ENCODE measurements around the gene TGDS.
"Not testable (repeated sequence)": the region's sequence is repeated elsewhere in the genome, so short reads cannot be mapped to it uniquely, and the experiment has no call there.

Gene TGDS

DNA sequence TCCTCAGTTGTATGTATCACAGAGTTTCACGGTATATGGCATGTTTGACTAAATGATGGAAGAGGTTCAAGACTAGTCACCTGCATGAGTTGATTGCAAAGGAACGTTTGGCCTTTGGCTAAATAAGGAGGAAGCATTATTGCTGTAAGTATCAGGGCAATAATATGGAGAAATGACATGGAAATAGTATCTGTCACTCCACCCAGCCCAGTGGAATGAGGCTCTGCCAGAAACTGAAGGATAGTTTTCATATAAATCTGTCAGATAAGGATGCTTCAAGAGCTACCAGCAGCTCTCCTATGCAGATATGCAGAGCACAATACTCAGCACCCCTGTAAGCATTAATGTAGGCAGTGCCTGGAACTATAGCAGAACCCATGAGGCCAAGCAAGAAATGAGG, 60.7 kb downstream of the TGDS start:
- no peak overlapping the region for H2AK5ac ChIP-seq (ENCODE audit: low read length, severe bottlenecking)
- no peak overlapping the region for H2BK15ac ChIP-seq (ENCODE audit: low read depth, poor library complexity, severe bottlenecking)
- no peak overlapping the region for H3K4ac ChIP-seq (ENCODE audit: low read depth in 1 of 2, low read length in 2 of 2)
- H3K4me1 ChIP-seq (ENCODE audit: control insufficient read depth, insufficient read depth, low read depth, low read length), result no peaks in the 10 kb centered on the region
- no peak overlapping the region for H4K8ac ChIP-seq (ENCODE audit: low read length)
- H3K23ac ChIP-seq (ENCODE audit: low read length in 2 of 2), result no peak overlapping the region
- no peak overlapping the region for H2BK120ac ChIP-seq (ENCODE audit: low read depth, low read length)
- H2AFZ ChIP-seq (ENCODE audit: low read depth, low read length), result no peak overlapping the region
- no peaks in the 10 kb centered on the region for H3K36me3 ChIP-seq (ENCODE audit: control insufficient read depth in 1 of 2, insufficient read depth in 2 of 2, low read depth in 1 of 2, low read length in 2 of 2)
- H3K9me3 ChIP-seq (ENCODE audit: control insufficient read depth, low read length), result no peaks in the 10 kb centered on the region
- no peak overlapping the region for H3K4me2 ChIP-seq (ENCODE audit: low read length, poor library complexity, severe bottlenecking)
- no peak overlapping the region for H2BK12ac ChIP-seq (ENCODE audit: low read length in 2 of 2)
- H3K14ac ChIP-seq (ENCODE audit: low read length in 2 of 2), result no peak overlapping the region
- 74% methylated on average over 2 of the region's 2 CpGs for WGBS
- no peak overlapping the region for H3K9ac ChIP-seq (ENCODE audit: low read length)
- DNase-seq, result no peak
- no peak overlapping the region for H3K4me3 ChIP-seq (ENCODE audit: insufficient read depth in 1 of 2, low read depth in 1 of 2, low read length in 2 of 2)
- no peak overlapping the region for H2BK5ac ChIP-seq (ENCODE audit: low read depth, low read length, poor library complexity, severe bottlenecking)
- no peaks in the 10 kb centered on the region for H3K79me1 ChIP-seq (replicated peaks; ENCODE audit: low read length, poor library complexity, severe bottlenecking)
- no peak overlapping the region for H3K18ac ChIP-seq (ENCODE audit: low read depth in 1 of 2, low read length in 2 of 2)
- H4K91ac ChIP-seq (ENCODE audit: low read length), result no peak overlapping the region
- no peak overlapping the region for H3K27ac ChIP-seq (ENCODE audit: low read length, poor library complexity, severe bottlenecking)
- H3K27me3 ChIP-seq (ENCODE audit: control insufficient read depth in 1 of 2, insufficient read depth in 1 of 2, low read length in 2 of 2), result no peaks in the 10 kb centered on the region

GRCh38 chr13:94534166-94534565, 61.8 kb downstream of the TGDS start:
- no peak overlapping the region for H3K27ac ChIP-seq (ENCODE audit: low read length, poor library complexity, severe bottlenecking)
- no peak overlapping the region for H2BK15ac ChIP-seq (ENCODE audit: low read depth, poor library complexity, severe bottlenecking)
- H3K79me1 ChIP-seq (replicated peaks; ENCODE audit: low read length, poor library complexity, severe bottlenecking), result no peaks in the 10 kb centered on the region

GRCh38 chr13:94532278-94532677, 63.7 kb downstream of the TGDS start:
- H3K23ac ChIP-seq (ENCODE audit: low read length in 2 of 2); H3K4me2 ChIP-seq (ENCODE audit: low read length, poor library complexity, severe bottlenecking); H2AK5ac ChIP-seq (ENCODE audit: low read length, severe bottlenecking); H4K91ac ChIP-seq (ENCODE audit: low read length); H2BK15ac ChIP-seq (ENCODE audit: low read depth, poor library complexity, severe bottlenecking); H3K79me1 ChIP-seq (replicated peaks; ENCODE audit: low read length, poor library complexity, severe bottlenecking); H3K9me3 ChIP-seq (ENCODE audit: control insufficient read depth, low read length); H2AFZ ChIP-seq (ENCODE audit: low read depth, low read length); DNase-seq; H3K27ac ChIP-seq (ENCODE audit: low read length, poor library complexity, severe bottlenecking); H3K36me3 ChIP-seq (ENCODE audit: control insufficient read depth in 1 of 2, insufficient read depth in 2 of 2, low read depth in 1 of 2, low read length in 2 of 2); H2BK12ac ChIP-seq (ENCODE audit: low read length in 2 of 2); H3K4me1 ChIP-seq (ENCODE audit: control insufficient read depth, insufficient read depth, low read depth, low read length); H3K18ac ChIP-seq (ENCODE audit: low read depth in 1 of 2, low read length in 2 of 2); H2BK5ac ChIP-seq (ENCODE audit: low read depth, low read length, poor library complexity, severe bottlenecking); H3K4me3 ChIP-seq (ENCODE audit: insufficient read depth in 1 of 2, low read depth in 1 of 2, low read length in 2 of 2); H3K14ac ChIP-seq (ENCODE audit: low read length in 2 of 2); H2BK120ac ChIP-seq (ENCODE audit: low read depth, low read length); H3K9ac ChIP-seq (ENCODE audit: low read length); H4K8ac ChIP-seq (ENCODE audit: low read length); H3K4ac ChIP-seq (ENCODE audit: low read depth in 1 of 2, low read length in 2 of 2); H3K27me3 ChIP-seq (ENCODE audit: control insufficient read depth in 1 of 2, insufficient read depth in 1 of 2, low read length in 2 of 2): not testable (repeated sequence)
- 100% methylated on average over 1 of the region's 2 CpGs for WGBS

More at GRCh38 chr13:94534166-94534565, 61.8 kb downstream of the TGDS start:
- H2BK120ac ChIP-seq (ENCODE audit: low read depth, low read length), result no peak overlapping the region
- H3K4me1 ChIP-seq (ENCODE audit: control insufficient read depth, insufficient read depth, low read depth, low read length), result no peaks in the 10 kb centered on the region
- H3K27me3 ChIP-seq (ENCODE audit: control insufficient read depth in 1 of 2, insufficient read depth in 1 of 2, low read length in 2 of 2), result no peaks in the 10 kb centered on the region
- H2BK12ac ChIP-seq (ENCODE audit: low read length in 2 of 2), result no peak overlapping the region
- no peak overlapping the region for H3K23ac ChIP-seq (ENCODE audit: low read length in 2 of 2)
- H3K18ac ChIP-seq (ENCODE audit: low read depth in 1 of 2, low read length in 2 of 2), result no peak overlapping the region
- no peak overlapping the region for H4K8ac ChIP-seq (ENCODE audit: low read length)
- no peak overlapping the region for H3K9ac ChIP-seq (ENCODE audit: low read length)
- H3K4me3 ChIP-seq (ENCODE audit: insufficient read depth in 1 of 2, low read depth in 1 of 2, low read length in 2 of 2), result no peak overlapping the region
- H2AFZ ChIP-seq (ENCODE audit: low read depth, low read length), result no peak overlapping the region
- H3K36me3 ChIP-seq (ENCODE audit: control insufficient read depth in 1 of 2, insufficient read depth in 2 of 2, low read depth in 1 of 2, low read length in 2 of 2), result no peaks in the 10 kb centered on the region
- no peak overlapping the region for H3K14ac ChIP-seq (ENCODE audit: low read length in 2 of 2)
- no peak overlapping the region for H2AK5ac ChIP-seq (ENCODE audit: low read length, severe bottlenecking)
- H3K4me2 ChIP-seq (ENCODE audit: low read length, poor library complexity, severe bottlenecking), result no peak overlapping the region
- no peak for DNase-seq
- no CpG with 5 or more reads among the region's 1 CpG for WGBS
- H2BK5ac ChIP-seq (ENCODE audit: low read depth, low read length, poor library complexity, severe bottlenecking), result no peak overlapping the region
- no peak overlapping the region for H3K4ac ChIP-seq (ENCODE audit: low read depth in 1 of 2, low read length in 2 of 2)
- no peaks in the 10 kb centered on the region for H3K9me3 ChIP-seq (ENCODE audit: control insufficient read depth, low read length)
- H4K91ac ChIP-seq (ENCODE audit: low read length), result no peak overlapping the region

DNA sequence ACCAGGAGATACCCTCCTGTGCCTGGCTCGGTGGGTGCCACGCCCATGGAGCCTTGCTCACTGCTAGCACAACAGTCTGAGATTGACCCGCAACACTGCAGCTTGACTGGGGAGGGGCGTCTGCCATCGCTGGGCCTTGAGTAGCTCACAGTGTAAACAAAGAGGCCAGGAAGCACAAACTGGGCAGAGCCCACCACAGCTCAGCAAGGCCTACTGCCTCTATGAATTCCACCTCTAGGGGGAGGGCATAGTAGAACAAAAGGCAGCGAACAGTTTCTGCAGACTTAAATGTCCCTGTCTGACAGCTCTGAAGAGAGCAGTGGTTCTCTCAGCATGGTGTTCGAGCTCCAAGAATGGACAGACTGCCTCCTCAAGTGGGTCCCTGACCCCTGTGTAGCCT, 69.0 kb downstream of the TGDS start:
- H2BK5ac ChIP-seq (ENCODE audit: low read depth, low read length, poor library complexity, severe bottlenecking); H4K91ac ChIP-seq (ENCODE audit: low read length); H3K4me2 ChIP-seq (ENCODE audit: low read length, poor library complexity, severe bottlenecking); H3K4me3 ChIP-seq (ENCODE audit: insufficient read depth in 1 of 2, low read depth in 1 of 2, low read length in 2 of 2); H3K23ac ChIP-seq (ENCODE audit: low read length in 2 of 2); DNase-seq; H2BK15ac ChIP-seq (ENCODE audit: low read depth, poor library complexity, severe bottlenecking); H3K27me3 ChIP-seq (ENCODE audit: control insufficient read depth in 1 of 2, insufficient read depth in 1 of 2, low read length in 2 of 2); H3K36me3 ChIP-seq (ENCODE audit: control insufficient read depth in 1 of 2, insufficient read depth in 2 of 2, low read depth in 1 of 2, low read length in 2 of 2); H3K14ac ChIP-seq (ENCODE audit: low read length in 2 of 2); H2AFZ ChIP-seq (ENCODE audit: low read depth, low read length); H3K18ac ChIP-seq (ENCODE audit: low read depth in 1 of 2, low read length in 2 of 2); H3K9me3 ChIP-seq (ENCODE audit: control insufficient read depth, low read length); H2BK12ac ChIP-seq (ENCODE audit: low read length in 2 of 2); H2AK5ac ChIP-seq (ENCODE audit: low read length, severe bottlenecking); H3K4ac ChIP-seq (ENCODE audit: low read depth in 1 of 2, low read length in 2 of 2); H3K4me1 ChIP-seq (ENCODE audit: control insufficient read depth, insufficient read depth, low read depth, low read length); H3K9ac ChIP-seq (ENCODE audit: low read length); H4K8ac ChIP-seq (ENCODE audit: low read length); H2BK120ac ChIP-seq (ENCODE audit: low read depth, low read length); H3K79me1 ChIP-seq (replicated peaks; ENCODE audit: low read length, poor library complexity, severe bottlenecking); H3K27ac ChIP-seq (ENCODE audit: low read length, poor library complexity, severe bottlenecking): not testable (repeated sequence)
- WGBS, result 83% methylated on average over 7 of the region's 7 CpGs

Data from mesenchymal stem cell (in vitro differentiated cells and primary cell).